Smooth muscle cell (in vitro differentiated cells): Measurements from ENCODE around the gene PRKCSH. TPM values are rescaled to one million over a fixed set of nuclear protein-coding genes. Genes with fewer than 3 reads are reported as not detected.

Source experiments
- DNase-seq: peaks from one replicate; lab custom pipeline; 2025; ENCODE audit not compliant: unreplicated experiment; lab: John Stamatoyannopoulos, UW
- H2AFZ ChIP-seq: fragments of 200-600 bp; sonication (generic); 2 replicates; pipeline ENCODE4 v1.6.0; 2016; ENCODE audit warnings: antibody characterized with exemption, low read depth, mild to moderate bottlenecking
- H3F3A ChIP-seq: fragments of 200-600 bp; sonication (generic); 2 replicates; pipeline ENCODE4 v1.6.0; 2017; ENCODE audit warnings: antibody characterized with exemption, low read depth
- H3K27ac ChIP-seq: fragments of 200-600 bp; sonication (generic); 2 replicates; pipeline ENCODE4 v1.5.1; 2016; ENCODE audit warnings: low read depth, mild to moderate bottlenecking
- H3K27me3 ChIP-seq: fragments of 200-600 bp; sonication (generic); 2 replicates; pipeline ENCODE4 v1.6.1; 2016; ENCODE audit warnings: low read depth, mild to moderate bottlenecking
- H3K36me3 ChIP-seq: fragments of 200-600 bp; sonication (generic); 2 replicates; pipeline ENCODE4 v1.5.1; 2016; ENCODE audit warnings: low read depth
- H3K4me1 ChIP-seq: fragments of 200-600 bp; sonication (generic); 2 replicates; pipeline ENCODE4 v1.5.1; 2016; ENCODE audit warnings: low read depth
- H3K4me2 ChIP-seq: fragments of 200-600 bp; sonication (generic); 2 replicates; pipeline ENCODE4 v1.6.0; 2016; ENCODE audit warnings: mild to moderate bottlenecking
- H3K4me3 ChIP-seq: fragments of 200-600 bp; sonication (generic); 2 replicates; pipeline ENCODE4 v1.5.1; 2016; ENCODE audit warnings: mild to moderate bottlenecking
- H3K79me2 ChIP-seq: fragments of 200-600 bp; sonication (generic); 2 replicates; pipeline ENCODE4 v1.6.0; 2016; ENCODE audit warnings: low read depth, mild to moderate bottlenecking
- H3K9ac ChIP-seq: fragments of 200-600 bp; sonication (generic); 2 replicates; pipeline ENCODE4 v1.6.0; 2016; ENCODE audit warnings: low read depth
- H3K9me3 ChIP-seq: fragments of 200-600 bp; sonication (generic); replicated peaks from 2 replicates; pipeline ENCODE4 v1.5.1; 2016; ENCODE audit warnings: low read depth
- H4K20me1 ChIP-seq: fragments of 200-600 bp; sonication (generic); 2 replicates; pipeline ENCODE4 v1.6.0; 2016; ENCODE audit warnings: low read depth
- WGBS: methylation state at CpG from one replicate; pipeline ENCODE4 v1.1.7; 2016; ENCODE audit warnings: low lambda C conversion rate; 5-methylcytosine and 5-hydroxymethylcytosine counted together
- polyA plus RNA-seq: library from polyadenylated mRNA; unstranded; fragments of >200 nt; fragmentation: Nextera tagmentation; extraction: Ambion mirVana; gene quantifications from 2 replicates; pipeline ENCODE4 v1.2.1, GENCODE V29; 2016
- total RNA-seq: library from RNA; depleted of rRNA; stranded (reverse); fragments of >200 nt; gene quantifications from 2 replicates; pipeline ENCODE4 v1.2.3, GENCODE V29; 2014
- TF ChIP-seq, protein P1 (sequence below): fragments of 200-600 bp; sonication (generic); IDR thresholded peaks from 2 replicates; pipeline ENCODE4 v1.5.1; 2017; ENCODE audit warnings: borderline replicate concordance, mild to moderate bottlenecking, antibody characterized with exemption; ENCODE audit not compliant: insufficient read depth, poor library complexity, severe bottlenecking

Gene PRKCSH
- total and polyA plus RNA-seq, 2 experiments from 2014 or later, result 47.4 to 165 TPM

DNA sequence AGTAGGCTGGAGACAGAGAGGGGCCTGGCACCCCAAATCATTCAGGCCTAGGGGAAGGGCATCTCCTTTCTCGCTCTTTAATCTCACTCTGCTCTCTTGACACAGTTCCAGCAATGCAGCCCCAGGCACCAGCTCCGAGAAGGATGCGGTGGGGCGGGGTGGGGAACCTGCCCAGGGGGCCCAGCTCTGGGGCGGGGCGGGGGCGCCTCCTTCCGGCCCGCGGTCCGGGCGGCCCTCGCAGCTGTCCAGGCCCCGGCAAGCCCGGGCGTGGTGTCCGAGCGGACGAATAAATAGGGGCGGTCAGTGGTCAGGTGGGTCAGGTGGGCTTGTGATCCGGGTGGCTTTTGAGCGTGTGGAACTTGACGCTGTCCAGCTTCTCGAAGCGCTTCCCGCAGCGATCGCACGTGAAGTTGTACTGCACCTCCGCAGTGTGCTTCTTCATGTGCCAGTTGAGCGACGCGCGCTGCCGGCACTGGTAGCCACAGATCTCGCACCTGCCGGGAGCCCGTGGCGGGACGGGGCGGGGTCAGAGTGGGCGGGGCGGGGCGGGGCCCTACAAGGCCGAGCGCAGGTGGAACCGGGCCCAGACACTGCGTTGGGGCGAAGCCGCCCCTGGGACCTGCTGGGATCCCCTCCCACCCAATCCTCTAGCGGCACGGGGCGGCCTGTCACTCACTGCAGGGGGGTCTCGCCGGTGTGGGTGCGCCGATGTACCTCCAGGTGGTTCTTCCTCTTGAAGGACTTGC, 48.1 kb downstream of the PRKCSH start:
- no peaks in the 10 kb centered on the region for H3K79me2 ChIP-seq
- no peaks in the 10 kb centered on the region for H3K4me1 ChIP-seq
- H2AFZ ChIP-seq, result no peak overlapping the region
- H3K4me2 ChIP-seq, result no peak overlapping the region
- DNase-seq, result no peak
- H4K20me1 ChIP-seq, result no peaks in the 10 kb centered on the region
- no peaks in the 10 kb centered on the region for H3F3A ChIP-seq
- 87% methylated on average over 35 of the region's 57 CpGs for WGBS
- H3K9ac ChIP-seq, result no peak overlapping the region
- no peak overlapping the region for H3K27ac ChIP-seq
- TF ChIP-seq, protein P1, sequence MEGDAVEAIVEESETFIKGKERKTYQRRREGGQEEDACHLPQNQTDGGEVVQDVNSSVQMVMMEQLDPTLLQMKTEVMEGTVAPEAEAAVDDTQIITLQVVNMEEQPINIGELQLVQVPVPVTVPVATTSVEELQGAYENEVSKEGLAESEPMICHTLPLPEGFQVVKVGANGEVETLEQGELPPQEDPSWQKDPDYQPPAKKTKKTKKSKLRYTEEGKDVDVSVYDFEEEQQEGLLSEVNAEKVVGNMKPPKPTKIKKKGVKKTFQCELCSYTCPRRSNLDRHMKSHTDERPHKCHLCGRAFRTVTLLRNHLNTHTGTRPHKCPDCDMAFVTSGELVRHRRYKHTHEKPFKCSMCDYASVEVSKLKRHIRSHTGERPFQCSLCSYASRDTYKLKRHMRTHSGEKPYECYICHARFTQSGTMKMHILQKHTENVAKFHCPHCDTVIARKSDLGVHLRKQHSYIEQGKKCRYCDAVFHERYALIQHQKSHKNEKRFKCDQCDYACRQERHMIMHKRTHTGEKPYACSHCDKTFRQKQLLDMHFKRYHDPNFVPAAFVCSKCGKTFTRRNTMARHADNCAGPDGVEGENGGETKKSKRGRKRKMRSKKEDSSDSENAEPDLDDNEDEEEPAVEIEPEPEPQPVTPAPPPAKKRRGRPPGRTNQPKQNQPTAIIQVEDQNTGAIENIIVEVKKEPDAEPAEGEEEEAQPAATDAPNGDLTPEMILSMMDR, result no peak
- H3K27me3 ChIP-seq, result peaks cover 46% of the 10 kb centered on the region
- no peaks in the 10 kb centered on the region for H3K9me3 ChIP-seq
- H3K4me3 ChIP-seq, result no peak overlapping the region
- H3K36me3 ChIP-seq, result no peaks in the 10 kb centered on the region

DNA sequence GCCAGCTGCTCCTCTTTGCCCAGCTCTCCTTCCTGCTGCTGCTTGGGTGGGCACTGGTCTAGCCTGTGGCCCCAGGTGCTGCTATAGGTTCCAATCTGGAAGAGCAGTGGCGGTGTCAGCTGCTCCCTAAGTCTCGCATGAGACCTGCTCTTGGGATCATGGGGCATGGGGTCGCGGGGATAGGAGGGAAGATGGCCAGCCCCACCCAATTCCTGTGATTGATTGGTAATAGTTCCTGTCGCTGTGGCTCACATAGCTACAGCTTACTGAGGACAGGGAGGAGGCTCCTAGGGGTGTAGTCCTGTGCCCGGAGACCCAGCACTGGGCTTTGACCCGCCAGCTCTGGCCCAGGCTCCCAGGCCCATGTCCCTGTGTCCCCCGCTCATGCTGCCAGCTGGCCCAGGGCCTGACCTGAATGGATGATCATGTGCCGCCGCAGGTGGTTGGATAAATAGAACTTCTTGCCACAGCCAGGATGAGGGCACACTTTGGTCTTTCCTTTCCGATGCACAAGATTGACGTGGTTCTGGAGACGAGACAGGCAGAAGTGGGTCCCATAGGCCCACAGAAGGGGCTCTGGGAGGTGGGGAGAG, 49.9 kb downstream of the PRKCSH start:
- no peaks in the 10 kb centered on the region for H3K79me2 ChIP-seq
- no peak overlapping the region for H3K27ac ChIP-seq
- H4K20me1 ChIP-seq, result no peaks in the 10 kb centered on the region
- no peak overlapping the region for H3K9ac ChIP-seq
- DNase-seq, result no peak
- TF ChIP-seq, protein P1, result no peak
- H3F3A ChIP-seq, result no peaks in the 10 kb centered on the region
- no peaks in the 10 kb centered on the region for H3K9me3 ChIP-seq
- WGBS, result 97% methylated on average over 13 of the region's 13 CpGs
- no peak overlapping the region for H2AFZ ChIP-seq
- no peak overlapping the region for H3K4me3 ChIP-seq
- H3K27me3 ChIP-seq, result peaks cover 28% of the 10 kb centered on the region
- no peaks in the 10 kb centered on the region for H3K4me1 ChIP-seq
- H3K36me3 ChIP-seq, result no peaks in the 10 kb centered on the region
- H3K4me2 ChIP-seq, result no peak overlapping the region

DNA sequence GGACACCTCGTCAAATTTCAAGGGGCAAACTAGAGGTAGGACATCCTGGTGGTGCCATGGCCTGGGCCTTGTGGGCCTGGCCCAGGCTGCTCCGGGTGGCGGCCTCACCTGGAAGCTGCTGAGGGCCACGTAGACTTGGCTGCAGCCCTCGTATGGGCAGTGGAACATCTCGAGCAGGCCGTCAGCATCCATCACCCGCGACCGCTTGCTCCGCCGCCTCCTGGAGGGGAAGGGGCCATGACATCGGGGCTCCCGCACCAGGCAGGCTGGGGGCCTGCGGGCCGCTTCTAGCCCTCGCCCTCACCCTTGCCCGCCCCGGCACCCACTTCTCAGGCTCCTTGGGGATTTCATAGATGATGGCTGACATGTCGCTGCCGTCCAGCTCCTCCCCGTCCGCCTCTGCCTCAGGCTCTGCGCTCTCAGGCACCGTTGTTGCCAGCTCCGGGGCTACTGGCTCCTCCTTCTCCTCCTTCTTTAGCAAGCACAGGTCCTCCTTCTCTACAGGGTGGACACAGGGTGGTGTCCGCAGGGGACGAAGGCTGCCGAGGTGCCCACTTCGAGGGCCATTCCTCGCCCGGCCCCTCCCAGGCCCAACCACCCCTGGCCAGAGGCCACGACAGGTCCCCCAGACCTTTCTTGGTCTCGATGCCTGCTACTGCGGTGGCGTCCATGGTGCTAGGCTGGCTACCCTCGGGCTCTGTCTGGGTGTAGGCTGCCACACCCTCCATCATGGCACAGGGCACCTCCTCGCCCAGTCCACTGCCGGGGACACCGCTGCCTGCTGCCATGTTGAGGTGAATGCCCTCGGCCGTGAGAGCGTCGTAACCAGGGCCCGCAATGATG, 51.4 kb downstream of the PRKCSH start:
- no peaks in the 10 kb centered on the region for H3K36me3 ChIP-seq
- H2AFZ ChIP-seq, result no peak overlapping the region
- H3K27ac ChIP-seq, result no peak overlapping the region
- DNase-seq, result no peak
- no peaks in the 10 kb centered on the region for H3F3A ChIP-seq
- H3K27me3 ChIP-seq, result peaks cover 12% of the 10 kb centered on the region
- no peaks in the 10 kb centered on the region for H3K79me2 ChIP-seq
- H3K4me3 ChIP-seq, result no peak overlapping the region
- H3K9ac ChIP-seq, result no peak overlapping the region
- no peaks in the 10 kb centered on the region for H3K9me3 ChIP-seq
- TF ChIP-seq, protein P1, result no peak
- WGBS, result 95% methylated on average over 42 of the region's 45 CpGs
- no peaks in the 10 kb centered on the region for H3K4me1 ChIP-seq
- H3K4me2 ChIP-seq, result no peak overlapping the region
- H4K20me1 ChIP-seq, result no peaks in the 10 kb centered on the region
